Activated CD4-positive, alpha-beta T cell treated with anti-CD3 and anti-CD28 coated beads for 24 hours (primary cell): Measurements from ENCODE around the gene EMC6.
"Not testable (repeated sequence)": the region's sequence is repeated elsewhere in the genome, so short reads cannot be mapped to it uniquely, and the experiment has no call there.

ENCODE experiments used
- DNase-seq, 2 donors: peaks; one replicate each; pipeline ENCODE4 v3.0.0-alpha.2; 2020; ENCODE audit warnings: low read depth in 2 of 2

The EMC6 gene

GRCh38 chr17:3681057-3681456, 12.4 kb downstream of the EMC6 start:
- no peak for DNase-seq

- no peak for DNase-seq
These were observed 13.0 kb downstream of the EMC6 start for GRCh38 chr17:3681565-3681964.

GRCh38 chr17:3682033-3682432, 13.4 kb downstream of the EMC6 start:
- no peak for DNase-seq

- peak; percentile 35 to 44 for DNase-seq
These were observed 14.5 kb downstream of the EMC6 start for GRCh38 chr17:3683054-3683511.

GRCh38 chr17:3685174-3685573, 16.6 kb downstream of the EMC6 start:
- no peak for DNase-seq

- DNase-seq, result no peak
These were observed 19.5 kb downstream of the EMC6 start for GRCh38 chr17:3688027-3688553.

GRCh38 chr17:3688852-3689261, 20.2 kb downstream of the EMC6 start:
- no peak for DNase-seq

- no peak for DNase-seq
These were observed 20.9 kb downstream of the EMC6 start for GRCh38 chr17:3689262-3690093.

- no peak for DNase-seq
These were observed 21.6 kb downstream of the EMC6 start for GRCh38 chr17:3690094-3690715.

- no peak for DNase-seq
These were observed 23.0 kb downstream of the EMC6 start for GRCh38 chr17:3691617-3692067.

GRCh38 chr17:3692346-3692745, 23.7 kb downstream of the EMC6 start:
- DNase-seq, result no peak

- DNase-seq, result no peak
These were observed 24.5 kb downstream of the EMC6 start for GRCh38 chr17:3693141-3693540.

- no peak for DNase-seq
These were observed 25.2 kb downstream of the EMC6 start for GRCh38 chr17:3693829-3694231.

- DNase-seq, result no peak
These were observed 26.6 kb downstream of the EMC6 start for GRCh38 chr17:3695129-3695722.

- no peak for DNase-seq
These were observed 27.3 kb downstream of the EMC6 start, which contains the start of gene P2RX5 for GRCh38 chr17:3695723-3696411. Gene P2RX5, minus strand, starts transcription at chr17:3696155. Its CDS starts 150 bp downstream, at chr17:3696005.

GRCh38 chr17:3697103-3697476, 28.5 kb downstream of the EMC6 start:
- DNase-seq, result no peak

GRCh38 chr17:3698139-3698538, 29.5 kb downstream of the EMC6 start:
- no peak for DNase-seq

GRCh38 chr17:3699951-3700350, 31.3 kb downstream of the EMC6 start:
- DNase-seq, result no peak

GRCh38 chr17:3702041-3702539, 33.5 kb downstream of the EMC6 start:
- DNase-seq, result not testable (repeated sequence)

- no peak for DNase-seq
These were observed 36.5 kb downstream of the EMC6 start for GRCh38 chr17:3704931-3705717.

- DNase-seq, result not testable (repeated sequence)
These were observed 37.0 kb downstream of the EMC6 start for GRCh38 chr17:3705718-3705984.
